ENCODE results near the gene GLG1.
A peak's percentile ranks its signal among the peaks of the same experiment; 100 is the strongest.
"Not testable (repeated sequence)": the region's sequence is repeated elsewhere in the genome, so short reads cannot be mapped to it uniquely, and the experiment has no call there.

Gene GLG1

DNA sequence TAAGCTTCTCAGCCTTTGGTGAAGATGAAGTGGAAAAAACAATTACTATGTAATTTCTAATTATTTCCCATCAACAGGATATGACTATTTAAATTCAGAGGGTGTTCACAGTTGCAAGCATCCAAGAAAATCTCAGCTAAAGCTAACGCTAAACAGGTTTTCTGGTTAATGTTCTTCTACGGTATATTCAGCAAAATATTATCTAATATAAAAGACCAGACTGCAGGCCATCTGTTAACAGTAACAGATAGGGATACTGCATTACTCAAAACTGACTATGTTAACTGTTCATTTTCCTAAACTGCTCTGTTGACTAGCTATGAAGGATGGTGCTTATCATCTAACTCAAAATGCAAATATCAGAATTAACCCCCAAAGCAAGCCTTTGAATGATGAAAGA lies 32.8 kb downstream of the GLG1 start:
- DNase-seq = no peak

DNA sequence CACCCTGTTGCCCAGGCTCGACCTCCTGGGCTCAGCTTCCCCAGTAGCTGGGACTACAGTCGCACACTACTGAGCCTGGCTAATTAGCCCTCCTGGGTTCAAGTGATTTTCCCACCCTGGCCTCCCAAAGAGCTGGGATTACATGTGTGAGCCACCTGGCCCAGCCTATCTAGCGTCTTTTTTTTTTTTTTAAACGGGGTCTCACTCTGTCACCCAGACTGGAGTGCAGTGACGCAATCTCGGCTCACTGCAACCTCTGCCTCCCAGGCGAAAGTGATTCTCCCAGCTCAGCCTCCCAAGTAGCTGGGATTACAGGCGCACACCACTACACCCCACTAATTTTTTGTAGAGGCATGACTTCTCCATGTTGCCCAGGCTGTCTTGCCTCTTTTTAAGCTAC lies 33.3 kb downstream of the GLG1 start:
- DNase-seq = no peak

DNA sequence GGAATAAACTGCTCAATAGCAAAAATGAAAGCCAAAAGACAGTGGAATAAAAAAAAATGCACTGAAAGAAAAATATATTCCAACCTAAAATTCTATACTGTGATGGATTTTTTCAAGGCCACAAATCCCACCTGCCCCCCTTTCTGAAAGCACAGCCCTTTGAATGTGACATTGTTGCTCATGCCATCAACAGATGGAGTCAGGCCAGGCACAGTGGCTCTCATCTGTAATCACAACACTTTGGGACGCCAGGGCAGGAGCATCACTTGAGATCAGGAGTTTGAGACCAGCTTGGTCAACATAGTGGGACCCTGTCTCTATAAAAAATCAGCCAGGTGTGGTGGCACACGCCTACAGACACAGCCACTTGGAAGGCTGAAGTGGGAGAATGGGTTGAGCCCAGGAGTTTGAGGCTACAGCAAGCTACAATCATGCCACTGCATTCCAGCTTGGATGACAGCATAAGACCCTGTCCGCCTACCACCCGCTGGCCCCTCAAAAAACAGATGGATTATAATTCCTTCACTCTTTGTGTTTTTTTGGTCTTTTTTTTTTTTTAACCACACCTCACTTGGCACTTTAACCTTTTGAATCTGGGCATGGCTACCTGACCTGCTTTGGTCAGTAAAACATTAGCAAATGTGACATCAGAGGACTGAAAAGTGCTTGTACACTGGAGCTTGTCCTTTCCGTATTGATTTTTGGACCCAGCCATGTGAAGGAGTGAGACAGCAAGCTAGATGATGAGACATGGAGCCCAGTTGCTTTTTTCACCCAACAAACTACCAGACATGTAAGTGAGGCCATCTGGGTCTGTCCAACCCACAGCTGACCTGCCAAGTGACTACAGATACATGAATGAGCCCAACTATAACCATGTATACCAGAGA lies 36.3 kb downstream of the GLG1 start:
- DNase-seq = no peak

DNA sequence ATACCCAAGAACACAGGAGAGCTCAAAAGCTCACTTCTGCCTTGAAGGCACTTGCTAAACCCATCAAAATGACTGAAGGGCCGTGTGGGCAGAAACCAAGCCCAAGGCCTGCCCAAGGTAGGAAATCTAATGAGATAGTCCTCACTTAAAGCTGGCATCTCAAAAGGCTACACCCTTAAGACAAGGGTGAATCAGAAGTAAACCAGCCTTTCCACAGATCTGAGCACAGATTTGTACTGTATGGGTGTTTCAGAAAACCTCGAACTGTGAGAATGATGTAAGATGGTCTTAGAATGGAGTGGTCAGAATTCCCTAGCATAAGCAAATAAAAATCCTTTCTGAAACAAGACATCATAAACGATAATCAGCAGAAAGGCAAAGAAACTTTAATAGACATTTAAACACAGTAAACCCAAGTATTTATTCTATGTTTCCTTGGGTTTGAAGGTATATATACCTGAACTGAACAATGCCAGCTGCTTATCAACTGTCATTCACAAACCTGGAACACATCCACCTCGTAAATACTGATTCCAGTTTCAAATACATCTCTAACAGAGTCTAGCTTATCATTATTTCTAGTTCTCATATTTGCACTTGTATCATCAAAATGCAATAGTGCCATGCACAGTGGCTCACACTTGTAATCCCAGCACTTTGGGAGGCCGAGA lies 37.8 kb downstream of the GLG1 start:
- DNase-seq = peak in 1 of 4 experiments; percentile 11

DNA sequence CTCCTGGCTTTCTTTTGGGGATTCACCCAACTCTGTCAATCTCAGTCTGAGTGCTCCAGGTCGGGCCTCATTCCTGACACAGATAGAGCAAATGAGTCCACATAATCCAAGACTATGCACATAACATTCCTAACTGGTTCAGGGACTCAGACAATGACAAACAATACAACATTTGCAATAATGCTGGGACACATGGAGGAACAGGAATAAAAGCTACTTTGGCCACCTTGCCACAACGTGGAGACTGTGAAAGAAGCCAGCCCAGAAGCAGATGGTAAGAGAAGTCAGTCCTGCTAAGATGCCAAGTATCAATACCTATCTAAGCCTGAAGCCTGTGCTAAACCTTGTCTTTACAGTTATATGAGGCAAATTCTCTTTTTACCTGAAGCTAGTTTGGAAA lies 39.0 kb downstream of the GLG1 start:
- no peak for DNase-seq

DNA sequence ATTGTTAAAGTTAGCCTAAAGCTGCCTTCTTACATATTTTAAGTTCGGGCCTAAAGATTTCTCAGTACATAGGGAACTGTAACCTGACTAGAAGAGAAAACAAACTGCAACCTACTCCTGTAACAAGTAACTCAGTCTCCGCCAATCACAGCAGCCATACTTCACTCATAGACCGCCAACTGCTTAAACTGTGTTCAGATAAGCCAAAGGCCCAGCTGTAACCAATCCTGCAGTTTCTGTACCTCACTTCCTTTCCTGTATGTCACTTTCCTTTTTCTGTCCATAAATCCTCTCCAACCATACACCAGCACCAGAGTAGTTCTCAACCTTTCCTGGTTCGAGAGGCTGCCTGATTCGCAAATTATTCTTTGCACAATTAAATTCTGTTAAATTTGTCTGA lies 41.5 kb downstream of the GLG1 start:
- no peak for DNase-seq

DNA sequence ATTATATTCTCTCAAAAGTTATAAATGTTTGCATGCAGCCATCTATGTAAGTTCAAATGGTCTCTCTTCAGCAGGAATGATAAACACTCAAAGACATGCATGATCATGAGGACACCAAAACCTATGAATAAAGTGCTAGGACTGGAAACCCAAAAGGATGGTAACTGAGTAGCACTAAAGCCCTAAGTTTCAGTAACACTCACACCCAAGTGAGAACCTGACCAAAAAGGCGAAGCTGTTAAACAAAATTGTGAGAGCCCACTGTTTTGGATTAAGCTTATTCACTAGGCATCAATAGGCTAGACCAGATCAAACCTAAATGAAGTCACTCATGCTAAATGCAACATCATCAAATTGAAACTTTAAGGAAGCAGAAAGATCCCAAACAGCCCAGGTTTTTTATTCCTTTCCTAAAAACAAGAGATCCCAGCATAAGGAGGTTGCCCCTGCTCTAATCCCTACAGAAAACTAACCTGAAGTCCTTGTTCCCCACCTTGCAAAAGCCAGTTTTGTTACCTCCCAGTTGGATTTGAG lies 42.4 kb downstream of the GLG1 start:
- no peak for DNase-seq

DNA sequence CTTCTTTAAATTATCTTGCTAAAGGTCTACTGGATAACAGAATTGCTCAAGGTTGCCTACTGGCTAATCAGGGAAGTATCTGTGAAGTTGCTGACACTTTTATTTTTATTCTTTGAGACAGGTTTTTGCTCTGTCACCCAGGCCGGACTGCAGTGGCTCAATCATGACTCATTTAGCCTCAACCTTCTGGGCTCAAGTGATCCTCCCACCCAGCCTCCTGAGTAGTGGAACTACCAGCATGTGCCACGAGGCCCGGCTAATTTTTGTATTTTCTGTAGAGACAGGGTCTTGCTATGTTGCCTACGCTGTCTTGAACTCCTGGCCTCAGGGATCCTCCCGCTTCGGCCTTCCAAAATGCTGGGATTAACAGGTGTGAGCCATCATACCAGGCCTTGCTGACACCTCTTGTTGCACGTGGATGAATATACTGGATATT lies 43.1 kb downstream of the GLG1 start:
- DNase-seq = peak; percentile 87 to 97 (median 93)

DNA sequence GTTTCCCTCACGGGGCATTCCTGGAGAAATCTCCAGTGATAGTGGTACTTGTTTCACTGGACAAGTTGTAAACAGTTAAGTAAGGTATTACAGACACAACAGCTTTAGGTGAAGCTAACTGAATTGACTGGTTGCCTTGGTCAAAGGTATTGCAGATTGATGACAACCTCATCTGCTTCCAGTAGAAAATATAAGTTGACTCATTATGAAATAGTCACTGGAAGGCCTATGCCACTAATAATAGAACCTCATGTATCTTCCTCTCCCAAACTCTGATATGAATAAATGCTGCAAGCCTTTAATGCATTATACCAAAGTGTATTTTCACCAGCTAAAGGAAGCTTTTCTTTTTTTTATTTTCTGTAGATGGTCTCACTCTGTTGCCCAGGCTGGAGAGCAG lies 44.8 kb downstream of the GLG1 start:
- peak in 2 of 4 experiments; percentile 42 to 44 for DNase-seq

DNA sequence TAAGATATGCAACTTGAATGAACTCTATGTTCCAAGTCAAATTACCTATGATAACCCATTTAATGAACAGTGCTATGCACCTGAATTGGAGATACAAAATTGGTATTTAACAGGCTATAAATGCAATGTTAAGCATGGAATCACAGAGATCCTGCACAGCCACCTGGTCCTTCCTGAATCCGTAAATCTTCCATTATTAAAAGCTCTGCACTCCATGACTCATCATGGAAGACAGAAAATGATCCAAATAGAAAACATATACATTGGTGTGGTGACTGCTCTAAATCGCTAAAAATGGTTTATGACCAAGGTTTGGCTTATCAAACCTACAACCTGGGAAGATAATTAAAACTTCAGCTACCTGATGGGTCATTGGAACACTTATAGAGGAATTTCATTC lies 45.3 kb downstream of the GLG1 start:
- no peak for DNase-seq

DNA sequence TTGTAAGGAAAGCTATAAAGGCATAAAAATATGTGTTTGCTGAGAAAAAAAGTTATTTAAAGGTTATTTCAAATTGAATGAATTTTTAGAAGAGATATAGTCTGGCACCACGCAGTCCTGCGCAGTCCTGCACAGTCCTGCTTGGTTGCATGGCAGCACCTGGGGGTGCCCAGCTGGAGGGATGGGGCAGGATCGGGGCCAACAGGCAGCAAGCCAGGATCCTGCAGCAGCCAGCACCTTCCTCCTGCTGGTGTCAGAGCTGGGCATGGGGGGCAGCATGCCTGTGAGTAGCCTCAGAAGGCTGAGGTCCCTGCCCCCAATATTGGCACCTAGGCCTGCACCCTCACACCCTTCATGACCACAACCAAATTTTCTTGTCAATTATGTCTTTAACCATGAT lies 46.0 kb downstream of the GLG1 start:
- no peak for DNase-seq

DNA sequence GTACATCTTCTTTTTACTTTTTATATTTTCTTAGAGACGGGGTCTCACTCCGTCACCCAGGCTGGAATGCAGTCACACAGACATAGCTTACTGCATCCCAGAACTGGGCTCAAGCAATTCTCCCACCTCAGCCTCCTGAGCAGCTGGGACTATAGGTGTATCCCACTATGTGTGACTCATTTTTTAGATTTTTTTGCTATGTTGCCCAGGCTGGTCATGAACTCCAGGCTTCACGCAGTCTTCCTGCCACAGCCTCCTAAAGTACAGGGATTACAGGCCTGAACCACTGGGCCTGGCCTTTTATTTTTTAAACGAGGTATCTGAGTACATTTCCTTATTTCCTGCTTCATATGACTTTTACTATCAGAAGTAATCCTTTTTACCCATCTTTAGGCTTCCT lies 48.0 kb downstream of the GLG1 start:
- no peak for DNase-seq

DNA sequence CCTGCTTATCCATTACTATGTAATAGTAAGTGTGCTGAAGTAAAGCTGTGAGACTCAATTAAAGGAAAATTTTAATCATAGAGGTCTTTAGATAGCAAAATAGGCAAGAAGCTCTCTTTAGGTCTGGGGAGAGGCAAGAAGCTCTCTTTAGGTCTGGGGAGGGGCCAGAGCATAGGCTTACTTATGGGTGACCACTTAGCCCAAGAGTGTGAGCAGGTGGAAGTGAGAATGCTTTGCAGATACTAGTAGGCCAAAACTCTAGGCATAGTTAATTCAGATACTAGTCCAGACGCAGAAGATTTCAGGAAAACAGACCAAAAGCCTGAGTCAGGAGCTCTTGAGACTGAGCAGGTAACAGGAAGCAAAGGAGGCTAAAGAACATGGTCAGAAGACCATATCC lies 49.6 kb downstream of the GLG1 start:
- no peak for DNase-seq

DNA sequence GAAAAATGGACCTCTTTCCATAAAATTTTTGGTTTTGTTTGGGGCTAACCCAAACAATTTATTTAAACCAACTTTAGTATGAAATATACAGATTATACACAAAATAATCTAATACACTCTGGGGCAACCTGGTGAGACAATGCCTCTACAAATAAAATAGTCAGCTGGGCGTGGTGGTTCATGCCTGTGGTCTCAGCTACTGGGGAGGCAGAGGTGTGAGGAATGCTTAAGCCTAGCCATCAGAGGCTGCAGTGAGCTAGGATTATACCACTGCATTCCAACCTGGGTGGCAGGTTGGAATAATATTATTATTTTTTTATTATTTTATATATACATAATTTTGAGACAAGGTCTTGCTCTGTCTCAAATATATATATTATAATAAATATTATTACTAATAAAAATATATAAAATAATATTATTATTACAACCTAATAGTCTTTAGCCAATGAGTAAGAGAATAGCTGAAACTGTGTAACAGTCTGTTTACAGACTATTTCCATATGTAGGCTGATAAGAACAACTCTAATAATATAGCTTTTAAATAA lies 50.5 kb downstream of the GLG1 start:
- no peak for DNase-seq

DNA sequence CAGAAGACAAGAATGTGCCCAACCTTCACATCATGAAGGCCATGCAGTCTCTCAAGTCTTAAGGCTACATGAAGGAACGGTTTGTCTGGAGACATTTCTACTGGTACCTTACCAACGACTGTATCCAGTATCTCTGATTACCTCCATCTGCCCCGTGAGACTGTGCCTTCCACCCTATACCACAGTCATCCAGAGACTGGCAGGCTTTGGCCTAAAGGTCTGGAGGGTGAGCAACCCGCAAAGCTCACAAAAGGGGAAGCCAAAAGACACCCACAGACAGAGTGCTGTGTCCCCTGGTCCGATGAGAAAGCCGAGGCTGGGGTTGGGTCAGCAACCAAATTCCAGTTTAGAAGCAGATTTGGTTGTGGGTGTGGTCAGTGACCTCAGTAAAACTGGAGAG lies 54.6 kb downstream of the GLG1 start:
- DNase-seq = peak; percentile 22 to 51 (median 36)

DNA sequence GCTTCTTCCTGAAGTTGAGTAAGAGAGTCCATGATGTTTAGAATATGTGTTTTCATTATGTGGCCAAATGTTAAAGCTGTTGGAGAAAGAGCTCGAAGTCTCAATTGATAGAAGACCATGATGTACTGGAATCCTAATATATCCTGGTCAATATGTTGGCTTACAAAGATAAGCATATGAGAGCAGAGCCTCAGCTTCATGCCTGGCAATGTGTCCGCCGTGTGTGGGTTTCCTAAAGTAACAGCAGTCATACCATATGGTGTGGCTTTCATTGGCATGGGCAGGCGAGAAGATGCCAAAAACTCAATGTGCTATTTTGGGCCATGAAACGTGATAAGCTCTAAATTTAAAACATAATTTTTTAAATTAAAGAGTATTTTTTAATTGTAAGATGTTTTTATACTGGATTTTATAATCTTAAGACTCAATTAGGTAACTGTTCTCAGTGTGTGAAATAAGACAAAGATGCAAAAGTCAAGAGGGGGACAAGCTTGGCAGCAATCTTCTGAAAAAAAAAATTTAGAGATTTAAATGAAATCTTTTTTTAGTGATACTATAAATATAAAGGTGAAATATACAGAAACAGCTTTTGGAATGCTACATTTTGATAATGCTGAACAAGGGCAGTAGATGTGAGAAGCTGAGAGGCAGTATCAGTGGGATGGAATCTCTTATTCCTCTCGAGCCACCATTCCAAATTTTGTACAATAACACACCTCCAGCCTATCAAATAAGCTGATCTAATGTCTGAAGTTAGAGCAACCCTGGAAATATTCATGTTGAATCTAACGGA lies 56.5 kb downstream of the GLG1 start:
- not testable (repeated sequence) for DNase-seq

DNA sequence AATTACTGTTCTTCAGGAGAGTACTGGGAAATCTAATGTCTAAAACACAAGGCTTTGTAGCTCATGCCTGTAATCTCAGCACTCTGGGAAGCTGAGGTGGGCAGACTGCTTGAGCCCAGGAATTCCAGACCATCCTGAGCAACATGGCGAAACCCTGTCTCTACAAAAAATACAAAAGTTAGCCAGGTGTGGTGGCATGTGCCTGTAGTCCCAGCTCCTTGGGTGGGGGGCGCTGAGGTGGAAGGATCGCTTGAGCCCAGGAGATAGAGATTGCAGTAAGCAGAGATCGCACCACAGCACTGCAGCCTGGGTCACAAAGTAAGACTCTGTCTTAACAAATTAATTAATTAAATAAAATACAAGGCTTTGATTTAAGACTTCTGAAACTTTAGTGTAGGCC lies 60.8 kb downstream of the GLG1 start:
- DNase-seq = not testable (repeated sequence)

DNA sequence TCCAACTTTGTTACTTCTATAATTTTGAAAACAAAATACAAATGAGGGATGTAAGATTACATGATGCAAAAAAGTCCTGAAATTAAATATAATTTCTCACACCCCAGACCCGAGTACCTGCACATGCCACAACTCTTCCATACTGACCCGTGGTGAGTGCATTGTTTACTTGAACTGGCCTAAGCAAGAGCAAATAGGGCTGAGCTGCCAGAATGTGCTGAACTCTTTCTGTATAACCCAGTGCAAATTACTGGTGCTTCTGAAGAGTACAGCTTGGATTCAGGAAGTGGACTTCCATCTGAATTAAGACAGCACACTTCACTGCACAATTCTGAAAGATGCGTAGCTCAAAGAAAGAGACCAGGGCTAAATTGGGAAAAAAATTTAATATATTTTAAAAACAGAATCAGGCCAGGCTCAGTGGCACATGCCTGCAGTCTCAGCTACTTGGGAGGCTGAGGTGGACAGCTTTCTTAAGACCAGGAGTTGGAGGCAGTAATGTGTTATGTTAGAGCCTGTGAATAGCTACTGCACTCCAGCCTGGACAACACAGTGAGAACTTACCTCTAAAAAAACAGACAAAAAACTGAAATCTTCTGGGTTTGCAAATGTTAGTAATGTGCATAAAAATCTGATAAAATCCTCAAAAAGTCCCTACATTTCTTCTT lies 63.9 kb downstream of the GLG1 start:
- DNase-seq = not testable (repeated sequence)

DNA sequence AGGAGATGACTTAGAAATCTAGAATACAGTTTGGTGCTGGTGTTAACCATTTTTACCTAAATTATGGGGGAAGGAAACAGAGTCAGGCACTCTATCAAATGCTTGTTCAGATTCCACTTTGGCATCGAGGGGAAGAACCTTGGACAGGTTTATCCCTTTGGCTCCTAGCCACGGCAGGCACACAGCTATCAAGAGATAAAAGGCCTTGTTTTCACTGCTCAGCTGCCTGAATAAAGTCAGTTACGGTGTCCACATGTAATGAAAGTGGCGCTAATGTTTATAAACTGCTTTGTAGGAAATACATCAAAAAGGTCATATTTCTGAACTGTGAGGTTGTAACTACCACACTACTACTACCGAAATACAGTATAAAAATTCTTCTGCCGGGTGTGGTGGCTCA lies 66.3 kb downstream of the GLG1 start:
- not testable (repeated sequence) for DNase-seq

DNA sequence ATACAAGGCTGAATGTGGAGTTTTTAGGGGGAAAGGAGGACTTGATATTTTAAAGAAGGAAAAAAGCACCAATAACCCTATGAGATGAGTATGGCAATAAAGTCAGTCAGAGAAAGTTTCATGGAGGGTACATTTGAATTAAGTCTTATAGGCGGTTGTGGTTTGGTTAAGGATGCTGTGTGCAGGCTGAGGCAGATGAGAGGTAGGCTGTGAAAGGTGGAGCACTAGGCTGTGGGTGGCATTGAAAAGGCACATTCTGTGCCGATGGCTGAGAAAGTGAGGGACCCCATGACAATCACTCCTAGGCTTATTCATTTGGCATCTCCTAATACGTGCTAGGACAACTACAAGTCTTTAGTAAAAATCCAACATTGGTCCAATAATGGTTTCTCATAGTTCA lies 68.1 kb downstream of the GLG1 start:
- not testable (repeated sequence) for DNase-seq

DNA sequence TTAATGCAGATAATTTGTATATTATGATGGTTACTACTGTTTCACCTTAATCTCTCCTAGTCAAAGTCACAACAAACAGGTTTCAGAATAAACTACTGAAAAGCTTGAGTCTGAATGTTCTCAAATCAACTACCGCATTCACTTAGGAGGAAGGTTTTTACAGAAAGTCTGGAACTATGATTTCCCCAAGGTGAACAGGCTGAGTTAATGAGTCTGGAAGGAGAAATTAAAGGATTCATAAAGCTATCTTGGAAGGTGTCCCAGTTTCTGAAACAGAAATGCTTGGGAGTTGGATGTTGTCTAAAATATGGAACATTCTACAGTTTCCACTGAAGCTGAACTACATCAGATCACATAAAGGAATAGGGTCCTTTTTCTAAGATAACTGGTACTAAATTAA lies 69.2 kb downstream of the GLG1 start:
- DNase-seq = not testable (repeated sequence)

DNA sequence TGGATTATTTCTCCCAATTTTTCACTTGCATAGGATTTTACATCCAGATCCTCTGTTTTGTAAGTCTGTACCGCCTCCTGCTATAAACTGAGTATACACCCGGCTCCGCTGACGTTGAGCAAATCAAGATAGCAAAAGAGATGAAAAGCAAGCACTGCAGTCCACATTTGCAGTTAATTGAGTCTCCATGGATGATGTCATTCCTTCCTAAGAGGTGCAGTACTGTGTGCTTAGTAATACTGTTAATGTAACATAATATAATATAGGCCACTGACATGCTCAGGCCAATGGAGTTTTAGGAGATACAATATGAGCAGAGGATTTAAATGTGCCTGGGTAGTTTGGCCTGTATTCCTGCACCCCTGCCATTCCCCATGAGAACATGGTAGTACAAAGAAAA lies 72.3 kb downstream of the GLG1 start:
- DNase-seq = not testable (repeated sequence)
